RCC 7860 (cell line): Measurements from ENCODE around the gene IRF5.
A peak's percentile ranks its signal among the peaks of the same experiment; 100 is the strongest.
"Not testable (repeated sequence)": the region's sequence is repeated elsewhere in the genome, so short reads cannot be mapped to it uniquely, and the experiment has no call there.

Experiments used
- DNase-seq: peaks from one replicate; pipeline ENCODE4 v3.0.0-alpha.2; 2015; ENCODE audit warnings: low spot score
- FAIRE-seq: peaks from 2 replicates; lab custom pipeline; 2012; peaks lifted over from hg19 to GRCh38; lab: Jason Lieb, UNC

The IRF5 gene

DNA sequence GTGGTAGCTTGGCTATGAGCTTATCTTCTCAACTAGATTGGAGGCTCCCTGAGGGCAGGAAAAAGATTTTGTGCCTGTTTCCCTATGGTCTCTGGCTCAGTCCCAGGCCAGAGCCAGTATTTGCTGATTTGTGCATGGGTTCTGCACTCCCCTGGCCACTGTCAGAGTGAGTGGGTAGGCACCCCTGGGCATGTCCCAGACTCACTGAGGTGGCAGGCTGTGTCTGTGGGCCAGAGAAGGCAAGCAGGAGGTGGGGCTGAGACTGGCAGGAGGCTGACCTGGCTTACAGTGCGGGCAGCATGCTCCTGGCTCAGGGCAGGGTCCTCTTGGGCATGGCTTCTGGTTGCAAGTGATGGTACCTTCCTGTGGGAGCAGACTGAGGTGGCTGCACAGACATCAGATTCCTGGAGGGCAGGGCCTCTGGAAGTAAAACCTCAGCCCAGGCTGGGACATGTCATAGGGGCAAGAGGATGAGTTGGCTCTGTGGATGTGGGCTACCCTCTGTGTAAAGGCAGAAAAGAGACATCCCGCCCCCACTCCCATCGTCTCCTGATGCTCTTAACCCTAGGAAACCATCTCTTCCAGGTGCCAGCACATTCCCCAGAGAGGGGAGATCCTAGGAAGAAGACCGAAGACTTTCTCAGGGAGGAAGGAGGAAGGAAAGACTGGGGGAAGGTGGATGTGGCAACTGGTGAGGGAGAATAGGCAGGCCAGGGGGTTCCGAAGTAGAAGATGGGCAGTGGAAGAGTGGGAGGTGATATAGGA, 31.5 kb upstream of the IRF5 start:
- FAIRE-seq (no peak), DNase-seq (no peak)

DNA sequence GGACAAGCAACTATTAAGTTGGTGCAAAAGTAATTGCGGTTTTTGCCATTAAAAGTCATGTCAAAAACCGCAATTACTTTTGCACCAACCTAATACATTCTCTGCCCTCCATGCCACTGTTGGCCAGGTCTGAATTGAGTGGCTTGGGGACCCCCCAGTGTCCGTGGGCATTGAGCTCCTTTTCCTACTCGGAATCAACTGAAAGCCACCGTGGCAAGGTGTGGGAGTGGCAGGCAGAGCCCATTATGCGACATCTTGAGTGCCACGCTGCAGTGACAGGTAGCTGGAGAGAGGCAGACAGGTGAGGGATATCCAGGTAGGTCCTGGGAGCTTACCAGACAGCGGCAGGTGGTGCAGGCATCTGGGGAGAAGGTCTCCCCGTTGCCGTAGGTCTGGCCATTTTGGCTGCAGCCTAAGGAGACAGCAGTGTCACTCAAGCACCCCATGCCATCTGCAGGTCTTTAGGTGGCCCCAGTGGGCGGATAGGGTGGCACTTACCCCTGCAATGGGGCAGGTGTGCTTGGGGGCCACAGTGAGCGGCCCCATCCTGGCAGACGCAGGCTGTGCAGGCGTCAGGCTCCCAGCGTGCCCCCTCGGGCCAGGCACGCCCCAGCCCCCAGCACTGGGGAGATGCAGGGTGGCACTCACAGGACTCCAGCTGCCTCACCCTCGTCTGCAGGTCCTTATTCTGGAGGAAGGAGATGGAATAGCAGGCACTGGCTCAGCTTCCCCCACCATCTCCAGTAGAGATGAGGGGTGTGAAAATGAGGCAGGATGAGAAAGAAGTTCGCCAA, 30.8 kb upstream of the IRF5 start:
- no peak for DNase-seq
- no peak for FAIRE-seq

GRCh38 chr7:128908750-128909624, 28.7 kb upstream of the IRF5 start:
- DNase-seq (no peak), FAIRE-seq (no peak)

- DNase-seq: peak; percentile 59
- FAIRE-seq: peak; percentile 4
Observed at GRCh38 chr7:128909625-128910568, 27.8 kb upstream of the IRF5 start.

DNA sequence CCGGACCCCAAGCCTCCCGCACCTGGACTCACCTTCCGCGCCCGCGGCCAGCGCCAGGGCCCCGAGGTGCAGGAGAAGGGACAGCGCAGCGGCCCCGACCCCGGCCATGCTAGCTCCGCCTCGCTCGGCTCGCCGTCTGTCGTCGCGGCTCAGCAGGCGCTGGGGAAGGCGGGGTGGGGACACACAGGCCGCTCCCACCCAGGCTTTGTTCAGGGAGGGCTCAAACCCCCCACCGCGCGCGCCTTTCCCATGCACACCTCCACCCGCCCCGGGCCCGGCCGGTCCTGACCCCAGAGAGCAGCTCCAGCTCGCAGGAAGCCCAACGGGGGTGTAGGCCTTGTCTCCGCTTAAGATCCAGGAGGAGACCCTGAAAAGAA, 27.2 kb upstream of the IRF5 start, which contains the start of gene KCP:
KCP (minus strand) TSS at position 141 of the 377 bp plus-strand sequence; CDS start at position 108, 33 bp downstream.
- DNase-seq: no peak
- no peak for FAIRE-seq

DNA sequence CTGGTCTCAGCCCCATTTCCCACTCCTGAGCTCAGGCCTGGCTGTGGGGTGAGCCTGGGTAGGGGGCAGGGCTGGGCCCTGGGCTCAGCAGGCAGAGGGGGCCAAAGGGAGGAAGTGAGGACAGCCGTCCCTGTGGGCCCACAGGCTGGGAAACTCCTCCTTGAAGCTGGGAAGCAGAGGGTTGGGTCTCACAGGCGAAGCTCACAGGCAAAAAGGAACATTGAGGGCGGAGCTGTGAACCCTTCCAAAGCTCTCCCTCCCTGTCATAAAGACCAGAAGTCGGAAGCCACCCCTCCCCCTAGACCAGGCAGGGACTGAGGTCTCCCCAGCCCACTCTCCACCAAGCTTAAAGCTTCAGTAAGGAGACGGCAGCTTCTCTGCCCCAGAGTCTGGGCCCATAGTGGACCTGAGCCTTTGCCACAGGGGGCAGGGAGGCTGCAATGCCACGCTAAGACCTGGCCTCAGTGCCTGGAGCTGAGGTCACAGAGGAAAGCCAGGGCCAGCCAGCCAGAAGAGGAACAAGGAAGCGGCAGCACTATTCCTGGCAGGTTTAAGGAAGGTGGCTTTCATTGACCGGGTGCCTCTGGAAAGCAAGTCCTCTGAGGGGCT, 26.2 kb upstream of the IRF5 start:
- FAIRE-seq (no peak), DNase-seq (no peak)

- no peak for FAIRE-seq
Observed at GRCh38 chr7:128912281-128912680, 25.4 kb upstream of the IRF5 start.

DNA sequence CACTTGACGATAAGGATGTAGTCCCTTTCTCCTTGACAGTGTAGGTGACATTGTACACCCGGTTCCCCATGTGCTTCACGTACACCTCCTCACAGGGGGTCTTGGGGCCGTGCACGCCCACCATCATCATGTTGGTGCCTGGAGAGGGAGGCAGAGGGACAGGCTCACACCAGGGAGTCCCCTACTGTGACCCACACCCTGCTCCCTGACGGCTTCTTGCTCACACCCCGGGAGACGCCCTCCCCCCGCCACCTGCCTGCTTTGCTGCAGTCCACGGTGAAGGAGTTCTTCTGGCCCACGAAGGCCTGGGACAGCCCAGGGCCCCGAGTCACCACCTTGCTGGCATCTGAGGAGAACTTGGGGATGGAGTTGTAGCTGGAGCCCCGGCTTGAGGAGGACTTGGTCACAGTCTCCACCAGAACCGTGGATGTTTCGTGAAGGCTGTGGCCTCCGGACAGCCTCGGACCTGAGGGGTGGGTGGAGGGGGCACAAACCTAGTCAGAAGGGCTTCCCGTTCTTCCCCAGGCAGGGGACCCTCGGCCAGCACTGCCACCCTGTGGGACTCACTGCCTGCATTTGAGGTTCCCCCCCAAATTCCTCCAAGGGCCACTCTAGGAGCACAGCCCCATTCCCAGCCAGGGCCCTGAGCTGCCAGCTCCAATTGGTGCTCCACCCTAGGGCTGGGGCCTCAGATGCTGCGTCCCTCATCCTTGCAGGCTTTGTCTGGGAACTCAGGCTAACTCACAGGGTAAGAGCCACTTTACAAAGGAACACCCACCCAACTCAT, 24.8 kb upstream of the IRF5 start:
- not testable (repeated sequence) for DNase-seq, FAIRE-seq

More at GRCh38 chr7:128912281-128912680, 25.4 kb upstream of the IRF5 start:
- DNase-seq: no peak

- no peak for DNase-seq
- no peak for FAIRE-seq
Observed at GRCh38 chr7:128913870-128914565, 23.7 kb upstream of the IRF5 start.

GRCh38 chr7:128914566-128915151, 23.1 kb upstream of the IRF5 start:
- no peak for DNase-seq
- no peak for FAIRE-seq

DNA sequence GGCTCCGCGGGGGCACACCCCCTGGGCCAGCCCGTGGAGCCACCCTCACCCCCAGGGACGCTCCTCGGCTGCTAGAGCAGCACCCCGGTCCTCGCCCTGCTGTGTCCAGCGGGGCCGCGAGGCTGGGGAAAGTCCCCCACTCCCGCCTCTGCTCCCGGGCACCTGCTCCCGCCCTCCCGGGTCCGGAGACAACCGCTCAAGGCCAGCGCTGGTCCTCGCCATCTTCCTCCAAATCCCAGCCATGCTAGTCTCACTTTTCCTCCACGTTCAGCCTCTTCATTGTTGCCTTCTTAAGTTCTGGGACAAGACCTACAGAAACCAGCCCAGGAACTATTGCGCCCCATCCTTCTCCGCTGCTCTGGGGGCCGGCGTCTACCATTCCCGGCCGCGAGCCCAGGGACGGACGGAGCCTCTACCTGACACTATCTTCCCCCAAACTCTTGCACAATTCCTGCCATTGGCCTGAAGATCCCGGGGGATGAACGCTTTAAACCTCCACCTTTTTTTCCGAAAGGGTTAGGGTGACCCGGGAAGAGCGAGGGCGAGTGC, 22.4 kb upstream of the IRF5 start:
- FAIRE-seq: no peak
- no peak for DNase-seq

- no peak for DNase-seq
- no peak for FAIRE-seq
Observed at GRCh38 chr7:128915841-128916642, 21.7 kb upstream of the IRF5 start.

DNA sequence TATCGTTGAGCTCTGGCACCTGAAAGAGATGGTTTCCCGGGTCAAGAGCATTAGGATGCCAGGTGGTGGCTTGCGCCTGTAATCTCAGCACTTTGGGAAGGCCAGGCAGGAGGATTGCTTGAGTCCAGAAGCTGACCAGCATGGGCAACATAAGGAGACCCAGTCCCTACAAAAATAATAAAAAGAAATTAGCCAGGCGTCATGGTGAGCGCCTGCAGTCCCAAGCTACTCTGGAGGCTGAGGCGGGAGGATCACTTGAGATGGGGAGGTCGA, 21.1 kb upstream of the IRF5 start:
- DNase-seq (no peak), FAIRE-seq (no peak)

DNA sequence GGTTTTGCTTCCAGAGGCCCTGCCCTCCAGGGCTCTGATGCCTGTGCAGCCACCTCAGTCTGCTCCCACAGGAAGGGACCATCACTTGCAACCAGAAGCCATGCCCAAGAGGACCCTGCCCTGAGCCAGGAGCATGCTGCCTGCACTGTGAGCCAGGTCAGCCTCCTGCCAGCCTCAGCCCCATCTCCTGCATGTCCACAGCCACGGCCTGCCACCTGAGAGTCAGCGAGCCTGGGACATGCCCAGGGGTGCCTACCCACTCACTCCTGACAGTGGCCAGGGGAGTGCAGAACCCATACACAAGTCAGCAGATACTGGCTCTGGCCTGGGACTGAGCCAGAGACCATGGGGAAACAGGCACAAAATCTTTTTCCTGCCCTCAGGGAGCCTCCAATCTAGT, 20.6 kb upstream of the IRF5 start:
- no peak for DNase-seq
- FAIRE-seq: no peak

DNA sequence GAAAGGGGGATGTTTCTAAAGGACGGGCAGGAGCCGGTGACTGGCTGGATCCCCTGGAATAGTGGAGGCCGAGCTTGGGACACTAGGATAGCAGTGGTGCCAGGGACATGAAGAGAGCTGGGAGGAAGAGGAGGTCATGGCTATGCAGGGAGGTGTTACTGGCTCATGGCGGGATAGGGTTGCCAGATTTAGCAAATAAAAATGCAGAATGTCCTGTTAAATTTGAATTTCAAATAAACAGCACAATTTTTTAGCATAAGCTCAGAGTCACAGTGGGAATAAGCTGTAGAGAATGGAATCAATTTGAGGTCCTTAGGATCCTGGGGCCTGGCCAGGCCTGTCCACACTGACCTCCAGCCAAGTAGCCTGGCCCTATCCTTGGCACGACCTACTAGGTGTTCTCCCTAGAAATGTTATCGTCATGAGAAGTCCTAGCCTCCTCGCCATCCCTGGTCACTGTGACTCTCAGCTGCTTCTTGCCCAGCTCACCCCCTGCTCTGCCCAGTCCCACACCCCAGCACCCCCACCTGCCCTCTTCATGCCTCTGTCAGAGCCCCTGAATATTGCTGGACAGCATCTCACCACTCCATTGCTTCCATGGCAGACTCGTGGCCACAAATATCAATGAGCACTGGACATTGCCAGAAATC, 19.6 kb upstream of the IRF5 start:
- DNase-seq (no peak), FAIRE-seq (no peak)

- FAIRE-seq (no peak), DNase-seq (no peak)
Observed at GRCh38 chr7:128919241-128919640, 18.5 kb upstream of the IRF5 start.
